Osteoblast (primary cell): Measurements from ENCODE around the gene KRT20. TPM values are rescaled to one million over a fixed set of nuclear protein-coding genes. Genes with fewer than 3 reads are reported as not detected.
"Not testable (repeated sequence)": the region's sequence is repeated elsewhere in the genome, so short reads cannot be mapped to it uniquely, and the experiment has no call there.

Source experiments
- DNase-seq: peaks from one replicate; pipeline ENCODE4 v3.0.0; 2011; ENCODE audit warnings: low spot score, mixed read lengths; ENCODE audit not compliant: insufficient read length; ENCODE audit errors: missing footprints
- H2AFZ ChIP-seq: 2 replicates; pipeline ENCODE4 v1.6.0; 2011; ENCODE audit warnings: mild to moderate bottlenecking, low read length
- H3K27ac ChIP-seq: 2 replicates; pipeline ENCODE4 v1.5.1; 2011; ENCODE audit warnings: mild to moderate bottlenecking, low read depth, low read length, moderate library complexity
- H3K27me3 ChIP-seq: 2 replicates; pipeline ENCODE4 v1.6.0; 2012; ENCODE audit warnings: mild to moderate bottlenecking, control low read depth, inconsistent platforms, low read length, moderate library complexity; ENCODE audit not compliant: insufficient read depth
- H3K36me3 ChIP-seq: 2 replicates; pipeline ENCODE4 v1.5.1; 2011; ENCODE audit warnings: mild to moderate bottlenecking, low read length, control low read depth, moderate library complexity; ENCODE audit not compliant: insufficient read depth
- H3K4me1 ChIP-seq: 2 replicates; pipeline ENCODE4 v1.5.1; 2011; ENCODE audit warnings: mild to moderate bottlenecking, low read length, control low read depth, moderate library complexity; ENCODE audit not compliant: insufficient read depth
- H3K4me2 ChIP-seq: 2 replicates; pipeline ENCODE4 v1.6.0; 2011; ENCODE audit warnings: mild to moderate bottlenecking, low read length; ENCODE audit not compliant: insufficient read depth
- H3K4me3 ChIP-seq: fragments of 200-600 bp; sonication (generic); 3 replicates; pipeline ENCODE4 v1.5.1; 2012; ENCODE audit warnings: mild to moderate bottlenecking, low read length, inconsistent platforms; ENCODE audit not compliant: insufficient read depth
- H3K79me2 ChIP-seq: 2 replicates; pipeline ENCODE4 v1.6.0; 2012; ENCODE audit warnings: mild to moderate bottlenecking, low read length, control low read depth, inconsistent platforms; ENCODE audit not compliant: insufficient read depth
- H3K9me3 ChIP-seq: 2 replicates; pipeline ENCODE4 v1.5.1; 2011; ENCODE audit warnings: low read depth, low read length, control low read depth
- H4K20me1 ChIP-seq: 2 replicates; pipeline ENCODE4 v1.6.0; 2012; ENCODE audit warnings: mild to moderate bottlenecking, low read length, control low read depth; ENCODE audit not compliant: insufficient read depth
- total RNA-seq: library from RNA; depleted of rRNA; stranded (reverse); fragments of >200 nt; gene quantifications from 2 replicates; pipeline ENCODE4 v1.2.3, GENCODE V29; 2012
- TF ChIP-seq, protein P1 (sequence below): IDR thresholded peaks from 2 replicates; pipeline ENCODE4 v1.5.1; 2011; ENCODE audit warnings: mild to moderate bottlenecking, low read depth, low read length, moderate library complexity; ENCODE audit errors: extremely low read depth

KRT20 gene
- total RNA-seq, 1 donor: not detected

DNA sequence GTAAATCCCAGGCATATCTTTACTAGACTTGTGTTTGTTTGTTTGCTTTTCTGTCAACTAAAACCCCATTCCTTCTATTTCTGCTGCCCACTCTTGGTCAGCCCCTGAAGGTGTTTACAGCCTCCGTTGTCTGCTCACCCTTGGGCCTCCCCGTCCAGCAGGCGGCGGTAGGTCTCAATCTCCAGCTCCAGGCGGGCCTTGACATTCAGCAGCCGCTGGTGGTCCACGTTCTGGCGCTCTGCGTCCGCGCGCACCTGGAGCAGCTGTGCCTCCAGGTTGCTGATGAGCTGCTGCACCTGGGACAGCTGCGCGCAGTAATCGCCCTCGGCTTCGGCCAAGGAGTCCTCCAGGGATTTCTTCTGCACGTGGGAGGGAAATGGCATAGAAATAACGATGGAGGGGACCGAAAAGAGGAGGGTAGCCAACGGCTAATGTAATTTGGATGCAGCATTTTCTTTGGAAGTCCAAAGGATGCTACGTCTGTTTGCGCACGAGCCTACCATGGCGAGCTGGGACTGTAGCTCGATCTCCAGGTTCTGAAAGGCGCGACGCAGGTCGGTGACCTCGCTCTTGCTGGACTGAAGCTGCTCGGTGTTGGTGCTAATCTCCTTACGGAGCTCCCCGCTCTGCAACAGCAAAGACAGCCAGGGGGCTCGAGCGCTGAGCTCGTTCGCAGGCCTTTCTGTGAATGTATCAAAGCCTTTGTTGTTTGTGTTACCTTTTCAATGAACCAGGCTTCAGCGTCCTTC lies 21.9 kb downstream of the KRT20 start:
- TF ChIP-seq, protein P1, sequence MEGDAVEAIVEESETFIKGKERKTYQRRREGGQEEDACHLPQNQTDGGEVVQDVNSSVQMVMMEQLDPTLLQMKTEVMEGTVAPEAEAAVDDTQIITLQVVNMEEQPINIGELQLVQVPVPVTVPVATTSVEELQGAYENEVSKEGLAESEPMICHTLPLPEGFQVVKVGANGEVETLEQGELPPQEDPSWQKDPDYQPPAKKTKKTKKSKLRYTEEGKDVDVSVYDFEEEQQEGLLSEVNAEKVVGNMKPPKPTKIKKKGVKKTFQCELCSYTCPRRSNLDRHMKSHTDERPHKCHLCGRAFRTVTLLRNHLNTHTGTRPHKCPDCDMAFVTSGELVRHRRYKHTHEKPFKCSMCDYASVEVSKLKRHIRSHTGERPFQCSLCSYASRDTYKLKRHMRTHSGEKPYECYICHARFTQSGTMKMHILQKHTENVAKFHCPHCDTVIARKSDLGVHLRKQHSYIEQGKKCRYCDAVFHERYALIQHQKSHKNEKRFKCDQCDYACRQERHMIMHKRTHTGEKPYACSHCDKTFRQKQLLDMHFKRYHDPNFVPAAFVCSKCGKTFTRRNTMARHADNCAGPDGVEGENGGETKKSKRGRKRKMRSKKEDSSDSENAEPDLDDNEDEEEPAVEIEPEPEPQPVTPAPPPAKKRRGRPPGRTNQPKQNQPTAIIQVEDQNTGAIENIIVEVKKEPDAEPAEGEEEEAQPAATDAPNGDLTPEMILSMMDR: no peak
- H2AFZ ChIP-seq: no peak overlapping the region
- no peaks in the 10 kb centered on the region for H3K79me2 ChIP-seq
- H3K4me2 ChIP-seq: no peak overlapping the region
- no peaks in the 10 kb centered on the region for H3K36me3 ChIP-seq
- H4K20me1 ChIP-seq: no peaks in the 10 kb centered on the region
- no peaks in the 10 kb centered on the region for H3K27me3 ChIP-seq
- no peaks in the 10 kb centered on the region for H3K9me3 ChIP-seq
- H3K27ac ChIP-seq: no peak overlapping the region
- H3K4me3 ChIP-seq: no peak overlapping the region
- peak; percentile 42 for DNase-seq
- H3K4me1 ChIP-seq: peaks cover 6% of the 10 kb centered on the region

DNA sequence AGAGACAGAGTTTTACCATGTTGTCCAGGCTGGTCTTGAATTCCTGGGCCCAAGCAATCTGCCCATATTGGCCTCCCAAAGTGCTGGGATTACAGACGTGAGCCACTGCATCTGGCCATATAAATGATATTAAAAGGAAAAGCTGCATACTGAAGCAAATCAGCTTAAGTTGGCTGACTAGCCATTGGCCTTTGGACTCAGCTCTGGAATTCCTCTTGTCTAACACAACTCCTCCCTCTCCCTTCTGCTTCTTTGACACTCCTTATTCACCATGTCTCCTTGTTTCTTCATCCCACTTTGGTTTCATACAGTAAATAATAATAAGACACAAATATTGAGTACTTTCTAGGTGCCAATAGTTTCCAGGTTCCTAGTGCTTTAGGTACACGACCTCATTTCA lies 25.5 kb downstream of the KRT20 start:
- peaks cover 9% of the 10 kb centered on the region for H3K4me1 ChIP-seq
- H3K27me3 ChIP-seq: no peaks in the 10 kb centered on the region
- H4K20me1 ChIP-seq: no peaks in the 10 kb centered on the region
- H3K9me3 ChIP-seq: no peaks in the 10 kb centered on the region
- no peaks in the 10 kb centered on the region for H3K79me2 ChIP-seq
- H3K4me3 ChIP-seq: no peak overlapping the region
- DNase-seq: no peak
- no peaks in the 10 kb centered on the region for H3K36me3 ChIP-seq
- peak overlapping the region; percentile 25 for H2AFZ ChIP-seq
- H3K4me2 ChIP-seq: no peak overlapping the region
- H3K27ac ChIP-seq: no peak overlapping the region
- TF ChIP-seq, protein P1: no peak

DNA sequence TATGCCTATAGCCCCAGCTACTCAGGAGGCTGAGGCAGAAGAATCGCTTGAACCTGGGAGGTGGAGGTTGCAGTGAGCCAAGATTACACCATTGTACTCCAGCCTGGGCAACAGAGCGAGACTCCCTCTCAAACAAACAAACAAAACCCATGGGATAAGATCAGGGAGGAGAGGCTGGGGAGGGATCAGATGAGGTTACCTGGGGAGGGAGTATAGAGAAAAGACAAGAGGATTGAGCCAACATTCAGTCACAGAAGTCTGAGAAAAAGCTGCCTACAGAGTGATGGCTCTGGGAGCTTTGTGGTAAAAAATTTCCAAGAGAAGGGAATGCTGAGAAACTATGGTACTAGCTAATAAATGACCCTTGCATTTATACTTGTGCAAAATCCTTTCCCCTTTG lies 26.4 kb downstream of the KRT20 start:
- not testable (repeated sequence) for H3K79me2 ChIP-seq, H4K20me1 ChIP-seq, DNase-seq, H3K9me3 ChIP-seq, H3K4me2 ChIP-seq, H3K27me3 ChIP-seq, H3K27ac ChIP-seq, H3K36me3 ChIP-seq, H2AFZ ChIP-seq, H3K4me3 ChIP-seq
- peaks cover 16% of the 10 kb centered on the region for H3K4me1 ChIP-seq

GRCh38 chr17:40857535-40857934 lies 27.5 kb downstream of the KRT20 start:
- TF ChIP-seq, protein P1: no peak
- peak; percentile 58 for DNase-seq
- Histone ChIP-seq H3K36me3 (no peaks in the 10 kb centered on the region), H3K79me2 (no peaks in the 10 kb centered on the region), H3K4me1 (peaks cover 16% of the 10 kb centered on the region), H2AFZ (peak overlapping the region; percentile 28), H4K20me1 (no peaks in the 10 kb centered on the region), H3K9me3 (no peaks in the 10 kb centered on the region), H3K4me3 (no peak overlapping the region), H3K4me2 (no peak overlapping the region), H3K27ac (peak overlapping the region; percentile 13), H3K27me3 (no peaks in the 10 kb centered on the region)
